ENCODE results near the gene FOXN3. TPM values are rescaled to one million over a fixed set of nuclear protein-coding genes. Genes with fewer than 3 reads are reported as not detected.

The FOXN3 gene
- total RNA-seq, 4 donors from 2014 or later: 27.4 to 91.4 (median 39.2) TPM

GRCh38 chr14:89373185-89373584 lies 43.8 kb downstream of the FOXN3 start:
- H3K4me1 ChIP-seq: peaks cover 0 to 55% (median 2%) of the 10 kb centered on the region in 3 donors
- no peak overlapping the region for H3K27ac ChIP-seq
- TF ChIP-seq CTCF (IDR thresholded peaks at IDR 0.05) (no peak), POLR2A (IDR thresholded peaks at IDR 0.05) (no peak)
- no peaks in the 10 kb centered on the region for H3K36me3 ChIP-seq
- 43 to 45% methylated on average over 2 of the region's 2 CpGs for WGBS, 2 donors
- H3K4me3 ChIP-seq: no peak overlapping the region
- intact Hi-C loops (cut with DNase I): no loop called here
- no peaks in the 10 kb centered on the region for H3K9me3 ChIP-seq
- DNase-seq: no peak
- H3K27me3 ChIP-seq: no peaks in the 10 kb centered on the region

GRCh38 chr14:89372512-89372883 lies 44.5 kb downstream of the FOXN3 start:
- intact Hi-C loops (cut with DNase I): no loop called here
- peaks cover 0 to 57% (median 2%) of the 10 kb centered on the region in 3 donors for H3K4me1 ChIP-seq
- no peak for TF ChIP-seq POLR2A (IDR thresholded peaks at IDR 0.05)
- no peak for TF ChIP-seq CTCF (IDR thresholded peaks at IDR 0.05)
- no peaks in the 10 kb centered on the region for H3K9me3 ChIP-seq
- H3K27ac ChIP-seq: no peak overlapping the region
- WGBS, 2 donors: 80% methylated on average over 2 of the region's 2 CpGs
- no peak for DNase-seq
- H3K4me3 ChIP-seq: no peak overlapping the region
- no peaks in the 10 kb centered on the region for H3K27me3 ChIP-seq
- H3K36me3 ChIP-seq: no peaks in the 10 kb centered on the region

- no peaks in the 10 kb centered on the region for H3K27me3 ChIP-seq
- TF ChIP-seq POLR2A (IDR thresholded peaks at IDR 0.05) (no peak), CTCF (IDR thresholded peaks at IDR 0.05) (no peak)
- H3K4me1 ChIP-seq: peaks cover 0 to 64% (median 2%) of the 10 kb centered on the region in 3 donors
- no peaks in the 10 kb centered on the region for H3K36me3 ChIP-seq
- intact Hi-C loops (cut with DNase I): no loop called here
- no peak overlapping the region for H3K27ac ChIP-seq
- no peak for DNase-seq
- 75 to 84% methylated on average over 9 to 10 of the region's 10 CpGs for WGBS, 2 donors
- no peaks in the 10 kb centered on the region for H3K9me3 ChIP-seq
- no peak overlapping the region for H3K4me3 ChIP-seq
These were observed 45.2 kb downstream of the FOXN3 start for GRCh38 chr14:89371585-89372511.

GRCh38 chr14:89370781-89371180 lies 46.3 kb downstream of the FOXN3 start:
- no peaks in the 10 kb centered on the region for H3K27me3 ChIP-seq
- H3K27ac ChIP-seq: peak overlapping the region in 2 of 4 donors; percentile 19 to 36
- no peak for TF ChIP-seq CTCF (IDR thresholded peaks at IDR 0.05)
- TF ChIP-seq POLR2A (IDR thresholded peaks at IDR 0.05): no peak
- peaks cover 0 to 73% (median 2%) of the 10 kb centered on the region in 3 donors for H3K4me1 ChIP-seq
- intact Hi-C loops (cut with DNase I): no loop called here
- H3K4me3 ChIP-seq: no peak overlapping the region
- H3K36me3 ChIP-seq: no peaks in the 10 kb centered on the region
- 82 to 87% methylated on average over 7 of the region's 7 CpGs for WGBS, 2 donors
- H3K9me3 ChIP-seq: no peaks in the 10 kb centered on the region
- no peak for DNase-seq

GRCh38 chr14:89370381-89370780 lies 46.7 kb downstream of the FOXN3 start:
- no peak for DNase-seq
- no peaks in the 10 kb centered on the region for H3K27me3 ChIP-seq
- no peaks in the 10 kb centered on the region for H3K9me3 ChIP-seq
- H3K4me1 ChIP-seq: peaks cover 0 to 77% (median 4%) of the 10 kb centered on the region in 3 donors
- no peak overlapping the region for H3K4me3 ChIP-seq
- H3K27ac ChIP-seq: peak overlapping the region in 2 of 4 donors; percentile 19 to 36
- no peaks in the 10 kb centered on the region for H3K36me3 ChIP-seq
- 79 to 93% methylated on average over 4 of the region's 4 CpGs for WGBS, 2 donors
- TF ChIP-seq CTCF (IDR thresholded peaks at IDR 0.05) (no peak), POLR2A (IDR thresholded peaks at IDR 0.05) (no peak)
- intact Hi-C loops (cut with DNase I): no loop called here
